ENCODE data around the gene ISLR.

ISLR gene

DNA sequence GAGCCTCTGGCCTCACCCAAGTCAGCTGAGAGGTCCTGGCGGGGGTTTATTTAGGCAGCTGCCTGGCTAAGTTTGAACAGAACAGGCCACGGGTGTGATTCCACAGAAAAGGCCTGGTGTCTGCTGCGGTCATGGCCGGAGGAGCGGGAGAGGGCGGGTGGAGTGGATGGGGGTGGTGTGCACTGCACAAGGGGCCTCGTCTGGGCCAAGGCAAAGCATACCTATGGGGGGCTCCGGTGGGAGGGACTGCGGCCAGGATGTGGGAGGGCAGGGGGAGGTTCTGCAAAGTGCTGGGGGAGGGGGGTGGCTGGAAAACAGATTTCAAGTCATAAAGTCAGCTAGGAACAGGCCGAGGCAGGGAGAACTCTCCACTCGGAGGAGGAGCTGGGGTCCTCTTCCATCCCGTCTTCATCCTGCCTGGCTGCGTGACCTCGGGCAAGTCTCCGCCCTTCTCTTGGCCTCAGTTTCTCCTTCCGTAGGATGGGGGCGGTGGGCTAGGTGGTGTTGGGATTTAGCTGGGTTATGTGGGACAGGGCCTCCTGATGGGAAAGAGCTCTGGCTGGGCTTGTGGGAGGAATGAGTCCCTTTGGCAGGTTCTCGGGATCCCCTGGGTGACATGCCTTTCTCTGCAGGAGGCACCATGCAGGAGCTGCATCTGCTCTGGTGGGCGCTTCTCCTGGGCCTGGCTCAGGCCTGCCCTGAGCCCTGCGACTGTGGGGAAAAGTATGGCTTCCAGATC is 878 bp downstream of the ISLR start:
- DNase-seq: no peak

- no peak for DNase-seq
Measured at GRCh38 chr15:74174958-74175253, 1.4 kb downstream of the ISLR start.

DNA sequence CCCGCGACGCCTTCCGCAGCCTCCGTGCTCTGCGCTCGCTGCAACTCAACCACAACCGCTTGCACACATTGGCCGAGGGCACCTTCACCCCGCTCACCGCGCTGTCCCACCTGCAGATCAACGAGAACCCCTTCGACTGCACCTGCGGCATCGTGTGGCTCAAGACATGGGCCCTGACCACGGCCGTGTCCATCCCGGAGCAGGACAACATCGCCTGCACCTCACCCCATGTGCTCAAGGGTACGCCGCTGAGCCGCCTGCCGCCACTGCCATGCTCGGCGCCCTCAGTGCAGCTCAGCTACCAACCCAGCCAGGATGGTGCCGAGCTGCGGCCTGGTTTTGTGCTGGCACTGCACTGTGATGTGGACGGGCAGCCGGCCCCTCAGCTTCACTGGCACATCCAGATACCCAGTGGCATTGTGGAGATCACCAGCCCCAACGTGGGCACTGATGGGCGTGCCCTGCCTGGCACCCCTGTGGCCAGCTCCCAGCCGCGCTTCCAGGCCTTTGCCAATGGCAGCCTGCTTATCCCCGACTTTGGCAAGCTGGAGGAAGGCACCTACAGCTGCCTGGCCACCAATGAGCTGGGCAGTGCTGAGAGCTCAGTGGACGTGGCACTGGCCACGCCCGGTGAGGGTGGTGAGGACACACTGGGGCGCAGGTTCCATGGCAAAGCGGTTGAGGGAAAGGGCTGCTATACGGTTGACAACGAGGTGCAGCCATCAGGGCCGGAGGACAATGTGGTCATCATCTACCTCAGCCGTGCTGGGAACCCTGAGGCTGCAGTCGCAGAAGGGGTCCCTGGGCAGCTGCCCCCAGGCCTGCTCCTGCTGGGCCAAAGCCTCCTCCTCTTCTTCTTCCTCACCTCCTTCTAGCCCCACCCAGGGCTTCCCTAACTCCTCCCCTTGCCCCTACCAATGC is 2.0 kb downstream of the ISLR start:
- DNase-seq: no peak

GRCh38 chr15:74176262-74177214 is 3.0 kb downstream of the ISLR start:
- no peak for DNase-seq

- no peak for DNase-seq
Measured at GRCh38 chr15:74178326-74179100, 5.0 kb downstream of the ISLR start.

- DNase-seq: no peak
Measured at GRCh38 chr15:74179101-74179841, 5.8 kb downstream of the ISLR start.

- no peak for DNase-seq
Measured at GRCh38 chr15:74179983-74180880, 6.7 kb downstream of the ISLR start.

- DNase-seq: no peak
Measured at GRCh38 chr15:74180881-74181602, 7.5 kb downstream of the ISLR start.

DNA sequence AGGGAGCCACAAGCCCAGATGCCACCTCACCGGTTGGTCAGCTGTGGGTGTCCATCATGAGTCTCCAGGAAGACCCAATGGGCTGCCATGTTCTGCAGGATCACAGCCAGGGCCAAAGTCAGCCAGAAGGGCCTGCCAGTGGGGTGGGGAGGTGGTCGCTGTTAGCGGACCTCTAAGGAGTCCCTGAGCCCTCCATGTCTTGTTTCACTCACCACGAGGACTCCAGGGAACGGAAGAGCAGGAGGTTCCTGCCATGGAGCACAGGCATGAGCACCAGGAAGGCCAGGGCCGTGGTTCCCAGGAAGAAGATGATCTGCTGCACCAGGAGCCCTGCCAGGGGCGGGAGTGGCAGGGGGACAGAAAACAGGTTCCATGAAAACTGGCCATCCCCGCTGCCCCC is 8.6 kb downstream of the ISLR start:
- DNase-seq: no peak

DNA sequence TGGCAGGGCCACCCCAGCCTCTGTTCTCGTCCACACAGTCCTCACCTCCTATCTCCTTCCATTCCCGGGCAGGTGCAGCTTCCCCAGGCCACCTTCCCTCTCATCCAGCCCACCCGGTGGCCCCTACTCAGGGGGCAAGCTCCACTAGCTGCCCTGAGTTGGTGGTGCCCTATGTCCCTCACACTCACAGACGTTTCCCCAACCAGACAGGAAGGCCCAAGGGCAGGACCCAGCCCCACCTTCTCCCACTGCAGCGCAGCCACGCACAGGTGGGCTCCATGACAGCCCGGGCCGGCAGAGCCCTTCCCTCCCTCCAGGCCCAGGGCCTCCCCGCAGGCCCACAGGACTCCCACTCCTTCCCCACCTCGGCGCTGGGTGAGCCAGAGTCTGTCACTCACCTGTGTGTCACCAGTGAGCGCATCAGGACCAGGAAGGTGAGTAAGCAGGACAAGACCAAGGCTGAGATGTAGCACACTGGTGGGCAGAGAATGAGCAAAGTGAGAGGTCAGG is 11.1 kb downstream of the ISLR start:
- no peak for DNase-seq

DNA sequence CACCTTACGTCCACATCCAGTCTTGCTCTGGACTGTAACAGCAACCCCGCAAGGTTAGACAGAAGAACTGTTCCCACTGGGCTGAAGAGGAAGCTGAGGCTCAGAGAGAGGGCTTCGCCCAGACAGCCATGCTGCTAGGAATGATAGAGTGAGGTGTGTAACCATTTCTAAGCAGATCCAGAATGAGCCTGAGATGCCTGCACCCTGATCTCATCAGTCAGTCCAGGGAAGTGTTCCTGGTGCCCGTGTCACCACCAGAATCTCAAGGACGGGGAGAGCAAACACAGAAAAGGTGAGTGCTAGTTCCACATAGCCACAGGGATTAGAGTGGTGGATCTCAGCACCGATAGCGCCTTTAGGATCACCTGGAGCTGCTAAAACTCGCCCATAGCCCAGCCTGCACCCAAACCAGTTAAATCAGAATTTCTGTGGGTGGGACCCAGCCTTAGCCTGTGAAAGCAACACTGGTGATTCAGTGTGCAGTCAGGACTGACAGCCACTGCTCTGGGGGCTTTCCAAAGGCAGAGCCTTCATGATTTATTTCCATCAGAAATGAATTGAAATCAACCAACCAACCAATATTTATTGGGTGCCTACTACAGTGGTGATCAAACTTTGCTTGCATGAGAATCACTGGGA is 12.3 kb downstream of the ISLR start:
- DNase-seq: no peak

DNA sequence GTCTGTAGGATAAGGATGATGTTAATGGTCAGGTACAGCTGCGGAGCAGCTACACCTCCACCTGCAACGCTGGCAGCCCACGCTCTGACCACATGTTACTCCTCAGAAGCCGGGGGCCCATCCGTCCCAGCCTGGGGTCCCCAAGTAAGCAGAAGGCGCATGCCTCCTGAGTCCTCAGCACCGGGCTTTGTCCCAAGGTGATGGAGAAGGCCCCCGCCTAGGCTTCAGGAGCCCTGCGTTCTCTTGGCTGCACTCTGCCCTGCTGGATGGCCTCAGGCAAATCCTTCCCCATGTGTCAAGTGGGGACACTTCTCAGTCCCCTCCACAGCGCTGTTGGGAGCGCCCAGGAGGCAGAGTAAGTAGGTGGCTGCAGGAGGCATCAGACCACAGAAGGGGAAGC is 14.7 kb downstream of the ISLR start:
- no peak for DNase-seq

DNA sequence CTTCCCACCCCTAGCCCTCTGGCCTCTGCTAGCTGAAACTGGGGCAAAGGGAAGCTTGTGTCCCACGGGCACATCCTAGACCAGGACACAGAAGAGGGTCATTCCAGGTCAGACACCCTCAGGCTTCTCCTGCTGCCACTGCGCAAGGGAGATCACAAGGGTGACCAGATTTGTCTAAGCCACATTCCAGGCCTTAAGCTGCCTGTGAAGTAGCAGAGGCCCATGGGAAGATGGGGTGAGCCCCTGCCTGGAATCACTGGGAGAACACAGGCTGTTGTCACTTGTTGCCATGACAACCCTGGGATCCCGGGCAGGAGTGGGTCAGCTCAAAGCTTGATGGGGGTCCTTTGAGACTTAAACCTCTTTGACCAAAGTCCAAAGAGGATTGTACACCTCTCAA is 18.3 kb downstream of the ISLR start:
- no peak for DNase-seq

DNA sequence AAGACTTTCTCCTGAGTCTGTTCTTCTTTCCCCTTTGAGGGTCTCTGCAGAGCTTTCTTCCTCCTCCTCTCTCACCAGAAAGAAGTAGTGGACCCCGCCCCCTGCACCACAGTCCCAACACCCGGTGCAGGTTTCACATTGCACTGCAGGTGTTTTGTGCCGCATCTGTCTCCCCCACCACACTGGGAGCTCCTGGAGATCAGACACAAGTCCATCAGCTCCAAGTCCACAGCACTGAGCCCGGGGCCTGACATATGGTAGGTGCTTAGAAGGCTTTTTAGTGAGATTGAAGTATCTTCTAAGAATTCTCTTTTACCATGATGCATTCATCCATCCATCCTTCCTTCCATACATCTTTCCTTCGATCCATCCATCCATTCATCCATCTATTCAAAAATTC is 19.2 kb downstream of the ISLR start:
- DNase-seq: no peak

DNA sequence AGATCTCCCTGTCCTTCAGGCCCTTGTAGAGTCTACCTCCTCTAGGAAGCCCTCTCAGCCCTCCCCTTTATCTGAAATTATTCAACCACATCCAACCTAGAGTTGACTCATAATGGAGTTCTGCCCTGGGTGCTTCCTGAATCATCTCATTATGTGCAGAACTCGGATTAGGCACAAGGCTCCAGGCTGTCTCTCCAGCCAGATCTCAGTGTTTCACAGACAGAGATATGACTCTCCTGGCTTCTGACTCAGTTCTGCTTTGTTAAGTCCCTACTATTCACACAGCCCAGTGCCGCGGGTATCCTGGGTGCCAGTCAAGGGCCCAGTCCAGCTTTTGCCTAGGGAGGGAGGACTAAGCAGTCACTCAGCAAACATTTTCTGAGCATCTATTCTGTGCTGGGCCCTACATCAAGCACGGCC is 19.8 kb downstream of the ISLR start:
- DNase-seq: no peak

DNA sequence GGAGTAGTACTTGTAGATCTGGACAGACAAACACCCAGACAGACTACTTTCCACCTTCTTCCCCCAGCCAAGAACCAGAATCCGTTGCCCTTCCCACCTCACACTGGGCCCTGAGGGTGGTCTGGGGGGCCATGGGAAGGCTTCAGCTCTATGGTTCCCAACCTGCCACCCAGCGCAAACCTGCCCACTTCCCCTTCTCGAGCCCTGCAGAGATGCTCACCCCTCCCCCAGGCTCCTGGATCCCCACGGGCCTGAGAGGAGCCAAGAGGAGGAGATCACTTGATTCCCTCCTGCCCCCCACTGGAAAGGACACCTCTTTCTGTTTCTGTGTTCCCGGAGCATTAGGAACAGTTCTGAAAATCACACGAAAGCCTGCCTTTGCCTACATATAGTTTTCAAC is 20.4 kb downstream of the ISLR start:
- no peak for DNase-seq

DNA sequence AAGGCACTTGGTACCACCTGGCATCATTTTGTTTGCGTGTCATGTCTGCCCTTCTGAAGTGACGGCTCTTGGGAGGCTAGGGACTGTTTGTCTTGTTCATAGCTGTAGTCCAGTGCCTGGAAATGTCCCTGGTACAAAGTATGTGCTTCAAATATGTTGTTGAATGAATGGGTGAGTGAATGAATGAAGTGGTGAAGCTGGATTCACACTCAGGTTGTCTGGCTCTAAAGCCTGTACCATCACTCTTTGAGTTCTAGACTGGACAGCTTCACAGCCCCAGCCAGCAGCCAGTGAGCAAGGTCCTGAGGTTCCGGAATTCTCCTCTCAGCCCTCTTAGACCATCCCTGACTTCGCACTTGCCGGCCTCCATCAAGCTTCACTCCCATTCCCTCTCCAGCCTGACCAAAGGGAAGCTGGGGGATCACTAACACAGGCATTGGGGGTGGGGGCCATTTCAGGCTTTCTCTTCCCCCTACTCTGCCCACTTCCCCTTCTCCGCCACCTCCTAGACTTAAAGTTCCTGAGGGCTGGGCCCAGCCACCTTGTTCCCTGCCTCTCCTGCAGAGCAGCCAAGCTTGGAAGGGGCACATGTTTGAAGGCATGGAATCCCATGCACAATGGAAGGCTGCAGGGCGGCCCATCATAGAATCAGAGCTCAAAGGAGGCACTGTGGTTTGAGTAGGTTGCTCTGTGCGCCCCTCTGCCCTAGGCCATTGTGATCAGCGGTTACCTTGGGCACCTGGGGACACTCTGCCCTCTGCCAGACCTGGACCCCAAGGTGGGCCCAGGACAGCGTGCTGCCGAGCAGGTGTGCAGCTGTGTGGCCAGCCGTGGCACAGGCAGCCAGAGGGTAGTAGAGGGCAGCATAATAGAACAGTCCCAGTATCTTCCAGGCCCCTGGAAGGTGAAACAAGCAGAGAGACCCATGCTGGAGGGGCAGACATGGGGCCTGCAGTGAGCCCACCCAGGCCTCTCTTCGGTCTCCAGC is 21.4 kb downstream of the ISLR start:
- DNase-seq: no peak

GRCh38 chr15:74196175-74196574 is 22.7 kb downstream of the ISLR start:
- DNase-seq: no peak
